GM19240 (cell line): ENCODE measurements around the gene WFIKKN1.

Experiments used
- DNase-seq: peaks from one replicate; pipeline ENCODE4 v3.0.0; 2011; ENCODE audit warnings: low spot score; ENCODE audit not compliant: insufficient read length

WFIKKN1 gene

DNA sequence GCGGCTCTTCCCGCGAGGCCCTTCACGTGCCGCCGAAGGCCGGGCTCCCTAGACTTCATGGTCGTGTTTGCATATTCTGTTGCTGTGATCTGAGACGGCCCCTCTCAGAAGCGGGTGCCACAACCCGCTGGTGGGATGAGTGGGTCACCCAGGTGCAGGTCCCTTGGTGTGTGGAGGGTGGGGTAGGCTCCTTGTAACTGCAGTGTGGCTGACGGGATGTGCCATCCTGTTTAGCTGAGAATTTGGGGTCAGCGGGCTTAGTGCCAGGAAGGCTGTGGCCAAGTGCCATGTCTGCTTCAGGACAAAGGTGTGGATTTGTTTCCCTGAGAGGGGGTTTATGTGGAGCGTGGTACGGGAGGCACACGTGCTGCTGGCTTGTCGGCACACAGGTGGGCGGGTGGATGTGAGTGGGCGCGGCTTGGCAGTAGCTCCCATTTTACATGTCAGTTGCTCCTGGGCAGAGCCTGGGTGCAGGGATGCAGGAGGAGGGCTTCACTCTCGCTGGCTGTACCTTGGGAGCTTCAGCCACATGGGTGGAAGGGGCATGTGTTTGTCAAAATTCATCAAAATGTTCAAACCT, 9.2 kb upstream of the WFIKKN1 start:
- DNase-seq = no peak

DNA sequence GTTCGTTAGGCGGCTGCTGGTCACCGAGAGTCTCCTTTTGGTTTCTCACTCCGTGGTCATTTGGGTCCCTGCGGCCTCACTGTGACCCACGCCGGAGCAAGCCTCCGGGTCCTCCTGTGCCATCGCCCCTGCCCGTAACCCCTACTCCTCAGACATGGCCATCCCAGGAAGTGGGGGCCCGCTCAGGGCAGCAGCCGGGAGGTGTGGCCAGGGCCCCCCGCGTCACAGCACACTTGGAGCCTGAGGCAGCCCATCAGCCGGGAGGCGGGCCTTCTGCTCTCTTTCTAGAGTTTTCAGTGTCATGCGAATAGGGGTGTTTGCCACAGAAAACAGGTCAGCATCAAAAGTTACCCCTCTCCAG, 7.9 kb upstream of the WFIKKN1 start:
- no peak for DNase-seq

DNA sequence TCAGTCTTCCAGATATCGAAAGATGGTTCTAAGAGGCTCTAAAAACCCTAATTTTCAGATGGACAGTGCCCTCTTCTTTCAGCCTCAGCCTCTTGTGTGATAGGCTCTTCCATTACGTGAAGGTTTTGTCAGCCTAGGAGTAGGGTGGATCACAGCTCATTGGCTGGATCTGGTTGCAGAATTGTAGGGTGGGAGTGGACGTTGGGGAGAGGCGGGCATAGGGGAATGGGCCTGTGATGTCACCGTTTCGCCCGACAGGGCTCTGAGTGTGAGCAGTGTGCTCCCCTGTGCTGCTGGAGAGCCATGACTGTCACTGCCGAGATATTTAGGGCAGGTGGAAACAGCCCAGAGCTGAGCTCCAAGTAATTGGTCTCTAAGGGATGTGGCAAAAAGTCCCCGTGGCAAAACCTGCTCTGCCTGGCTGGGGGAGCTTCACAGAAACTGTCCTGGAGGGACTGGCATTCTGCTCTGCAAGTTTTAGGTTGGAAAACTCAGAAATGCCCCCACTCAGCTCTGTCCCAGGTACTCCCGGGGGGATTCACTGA, 6.2 kb upstream of the WFIKKN1 start:
- no peak for DNase-seq

DNA sequence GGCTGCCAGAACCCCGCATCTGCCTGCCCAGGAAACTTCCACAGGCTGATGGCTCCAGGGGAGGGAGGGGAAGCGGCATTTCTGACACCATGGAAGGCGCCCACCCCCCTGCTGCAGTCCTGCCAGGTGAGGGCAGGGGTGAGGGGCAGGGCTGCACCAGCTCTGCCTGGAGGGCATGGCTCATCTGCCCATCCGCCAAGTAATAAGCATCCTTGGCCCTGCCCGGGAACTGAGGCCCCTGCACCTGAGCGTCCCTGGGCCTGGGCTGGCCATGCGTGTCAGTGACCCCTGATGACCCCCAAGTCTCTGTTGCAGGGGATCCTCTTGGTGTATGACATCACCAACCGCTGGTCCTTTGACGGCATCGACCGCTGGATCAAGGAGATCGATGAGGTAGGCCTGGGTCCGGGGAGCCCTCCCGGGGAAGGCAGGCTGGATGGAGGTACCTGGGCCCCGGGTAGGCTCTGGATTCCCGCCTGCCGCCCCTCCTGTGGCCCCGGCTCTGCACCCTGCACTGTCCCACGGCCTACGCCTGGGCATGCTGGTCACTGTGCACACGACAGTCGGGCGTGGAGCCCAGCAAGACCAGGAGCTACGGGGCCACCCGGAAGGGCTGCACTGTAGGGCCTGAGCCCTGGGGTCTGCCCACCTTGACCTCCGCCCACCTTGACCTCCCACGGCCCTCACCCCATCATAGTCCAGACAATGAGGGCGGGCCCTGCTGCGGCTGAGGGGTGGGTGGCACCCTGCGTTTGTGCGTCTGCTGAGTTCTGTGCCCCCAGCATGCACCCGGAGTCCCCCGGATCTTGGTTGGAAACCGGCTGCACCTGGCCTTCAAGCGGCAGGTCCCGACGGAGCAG, 5.4 kb upstream of the WFIKKN1 start:
- DNase-seq = no peak

DNA sequence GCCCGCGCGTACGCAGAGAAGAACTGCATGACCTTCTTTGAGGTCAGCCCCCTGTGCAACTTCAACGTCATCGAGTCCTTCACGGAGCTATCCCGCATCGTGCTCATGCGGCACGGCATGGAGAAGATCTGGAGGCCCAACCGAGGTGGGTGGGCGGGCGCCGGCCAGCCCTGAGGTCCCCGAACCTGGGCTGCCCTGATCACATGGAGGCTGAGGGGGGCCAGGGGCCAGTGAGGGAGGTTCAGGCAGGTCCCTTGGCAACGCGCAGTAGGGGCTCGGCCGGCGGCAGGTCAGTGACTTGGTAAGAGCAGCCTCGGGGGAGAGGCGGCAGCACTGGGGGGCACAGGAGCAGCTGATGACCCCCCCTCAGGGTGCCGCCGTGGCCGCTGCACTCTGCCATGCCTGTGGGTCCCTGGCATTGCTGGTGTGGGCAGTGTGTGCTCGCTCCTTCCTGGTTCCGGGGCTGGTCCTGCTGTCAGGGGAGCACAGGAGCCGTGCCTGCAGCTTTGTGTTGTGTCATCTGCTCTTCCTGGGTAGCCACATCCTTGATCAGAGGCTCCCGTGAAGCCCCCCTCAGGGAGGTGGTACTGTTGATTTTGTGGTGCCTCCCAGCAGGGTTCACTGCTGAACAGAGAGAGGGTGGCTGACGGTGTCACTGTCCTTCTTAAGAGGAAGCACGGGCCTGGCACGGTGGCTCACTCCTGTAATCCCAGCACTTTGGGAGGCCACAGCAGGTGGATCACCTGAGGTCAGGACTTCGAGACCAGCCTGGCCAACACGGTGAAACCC, 4.6 kb upstream of the WFIKKN1 start:
- no peak for DNase-seq

DNA sequence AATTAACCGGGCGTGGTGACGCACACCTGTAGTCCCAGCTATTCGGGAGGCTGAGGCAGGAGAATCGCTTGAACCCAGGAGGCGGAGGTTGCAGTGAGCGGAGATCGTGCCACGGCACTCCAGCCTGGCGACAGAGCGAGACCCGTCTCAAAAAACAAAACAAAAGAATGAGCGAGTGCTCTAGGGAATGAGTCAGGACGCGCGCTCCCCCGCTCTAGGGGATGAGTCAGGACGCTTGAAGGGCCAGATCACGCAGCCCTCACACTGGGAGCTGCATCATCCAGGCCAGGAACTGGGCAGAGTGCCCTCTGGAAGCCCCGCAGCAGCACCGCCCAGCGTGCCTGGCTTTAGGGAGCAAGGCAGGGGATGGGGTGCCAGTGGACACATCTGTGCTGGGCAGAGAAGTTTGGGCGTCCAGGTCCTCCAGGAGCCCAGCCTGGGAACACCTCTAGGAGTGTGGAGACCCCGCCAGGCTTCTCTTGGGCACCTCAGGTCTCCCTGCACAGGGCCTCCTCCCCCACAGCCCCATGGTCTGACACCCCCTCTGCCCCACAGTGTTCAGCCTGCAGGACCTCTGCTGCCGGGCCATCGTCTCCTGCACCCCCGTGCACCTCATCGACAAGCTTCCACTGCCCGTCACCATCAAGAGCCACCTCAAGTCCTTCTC, 3.9 kb upstream of the WFIKKN1 start:
- no peak for DNase-seq

DNA sequence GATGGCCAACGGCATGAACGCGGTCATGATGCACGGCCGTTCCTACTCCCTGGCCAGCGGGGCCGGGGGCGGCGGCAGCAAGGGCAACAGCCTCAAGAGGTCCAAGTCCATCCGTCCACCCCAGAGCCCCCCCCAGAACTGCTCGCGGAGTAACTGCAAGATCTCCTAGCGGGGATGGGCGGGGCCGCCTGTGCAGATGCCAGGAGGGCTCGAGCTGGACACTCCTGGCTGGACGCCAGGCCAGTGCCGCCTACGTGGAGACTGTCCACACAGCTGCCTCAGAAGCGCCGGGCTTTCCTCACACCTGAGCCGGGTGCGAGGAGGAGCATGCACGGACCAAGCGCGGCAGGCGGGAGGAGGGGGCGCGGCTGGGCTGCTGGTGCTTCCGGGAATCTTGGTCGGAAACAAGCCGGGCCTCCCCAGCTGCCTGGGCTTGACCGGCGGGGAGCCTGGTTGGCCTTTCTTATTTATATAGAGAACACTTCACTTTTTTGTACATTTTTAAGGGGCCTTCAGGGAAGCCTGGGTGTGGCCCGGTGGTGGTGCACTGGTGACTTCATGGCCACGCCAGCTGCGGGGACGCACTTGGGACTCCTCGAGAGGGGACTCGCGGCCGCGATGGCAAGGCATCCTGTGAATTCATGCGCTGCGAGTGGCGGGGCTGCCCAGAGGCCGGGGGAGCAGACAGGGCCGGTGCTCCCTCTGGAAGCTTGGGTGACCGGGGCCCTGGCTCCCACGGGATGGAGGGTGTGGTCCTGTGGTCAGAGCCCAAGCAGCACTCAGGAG, 3.1 kb upstream of the WFIKKN1 start:
- no peak for DNase-seq

DNA sequence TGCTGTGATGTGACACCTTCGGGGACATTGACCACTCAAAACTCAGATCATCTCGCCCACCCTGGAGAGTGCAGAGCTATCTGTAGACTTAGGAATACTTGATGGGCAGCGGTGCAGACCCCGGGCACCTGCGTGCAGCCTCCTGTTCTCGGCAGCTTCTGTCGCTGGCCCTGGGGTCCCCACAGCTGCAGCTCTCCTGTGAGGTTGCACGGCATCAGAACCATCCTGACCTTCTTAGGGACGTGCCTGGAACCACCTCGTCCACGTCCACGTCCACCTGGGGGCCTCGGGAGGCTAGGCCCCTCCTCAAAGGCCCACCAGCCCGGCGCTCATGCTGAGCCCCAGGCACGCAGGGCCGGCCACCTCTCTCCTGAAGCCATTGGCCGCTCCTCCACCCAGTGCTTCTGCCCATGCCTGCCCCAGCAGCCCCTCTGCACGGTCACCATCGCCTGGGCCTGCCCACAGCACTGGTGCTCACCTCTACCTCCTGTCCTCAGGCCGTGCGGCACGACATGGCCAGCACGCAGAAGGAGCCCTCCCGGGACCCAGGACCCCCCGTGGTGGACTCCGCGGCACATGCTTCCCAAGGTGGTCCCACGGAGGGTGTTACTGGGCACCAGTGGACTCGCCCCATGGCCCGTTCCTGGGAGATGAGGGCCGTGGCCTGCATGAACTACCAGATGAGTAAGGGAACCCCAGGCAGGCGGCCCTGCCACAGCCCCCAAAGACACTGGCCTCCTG, 2.3 kb upstream of the WFIKKN1 start:
- DNase-seq = no peak

DNA sequence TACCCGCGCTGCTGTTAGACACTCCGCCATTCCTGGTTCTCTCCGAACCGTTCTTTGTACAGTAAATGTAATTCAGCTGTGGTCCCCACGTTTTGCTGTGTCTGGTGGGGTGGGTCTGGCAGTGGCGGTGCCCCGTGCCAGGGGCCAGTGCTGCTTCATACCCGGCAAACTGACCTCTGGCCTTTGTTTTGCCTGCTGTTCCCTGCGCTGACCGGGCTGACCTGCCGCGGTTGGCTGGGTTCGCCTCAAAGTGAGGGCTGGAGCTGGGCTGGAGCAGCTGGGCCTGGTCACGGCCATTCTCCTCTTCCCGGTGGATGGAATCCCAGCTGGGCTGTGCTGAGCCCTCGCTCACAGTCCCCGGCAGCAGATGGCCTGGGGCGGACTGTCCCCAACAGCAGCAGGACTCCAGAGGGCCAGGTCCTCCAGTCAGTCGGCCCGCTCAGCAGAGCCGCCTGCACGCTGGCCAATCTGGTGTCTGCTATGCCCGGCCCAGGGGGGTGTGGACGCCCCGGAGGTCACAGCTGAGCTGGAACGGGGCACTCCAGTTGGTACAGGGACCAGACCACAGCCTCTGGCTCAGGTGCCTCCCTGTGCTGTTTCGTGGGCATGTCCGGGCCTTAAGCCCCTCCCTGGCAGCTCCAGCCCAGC, 1.5 kb upstream of the WFIKKN1 start:
- no peak for DNase-seq

DNA sequence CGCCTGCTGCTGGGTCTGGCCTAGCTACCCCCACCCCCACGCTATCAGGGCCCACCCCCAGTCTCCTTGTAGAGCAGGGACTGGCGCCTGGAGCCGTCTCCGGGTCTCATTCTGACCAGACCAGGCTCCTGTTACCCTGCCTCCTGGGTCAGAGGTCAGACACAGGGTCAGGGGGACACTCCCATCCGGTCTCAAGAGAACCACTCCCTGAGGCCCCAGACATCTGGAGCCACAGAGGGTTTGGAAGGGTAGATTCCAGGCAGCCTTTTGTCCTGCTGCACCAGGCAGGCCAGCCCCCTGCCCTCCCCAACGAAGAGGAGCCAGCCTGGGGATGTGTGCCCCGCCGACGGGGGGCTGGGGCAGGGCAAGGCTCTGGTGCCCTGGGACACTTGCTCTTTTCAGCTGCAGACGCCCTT, 944 bp upstream of the WFIKKN1 start:
- DNase-seq = no peak

DNA sequence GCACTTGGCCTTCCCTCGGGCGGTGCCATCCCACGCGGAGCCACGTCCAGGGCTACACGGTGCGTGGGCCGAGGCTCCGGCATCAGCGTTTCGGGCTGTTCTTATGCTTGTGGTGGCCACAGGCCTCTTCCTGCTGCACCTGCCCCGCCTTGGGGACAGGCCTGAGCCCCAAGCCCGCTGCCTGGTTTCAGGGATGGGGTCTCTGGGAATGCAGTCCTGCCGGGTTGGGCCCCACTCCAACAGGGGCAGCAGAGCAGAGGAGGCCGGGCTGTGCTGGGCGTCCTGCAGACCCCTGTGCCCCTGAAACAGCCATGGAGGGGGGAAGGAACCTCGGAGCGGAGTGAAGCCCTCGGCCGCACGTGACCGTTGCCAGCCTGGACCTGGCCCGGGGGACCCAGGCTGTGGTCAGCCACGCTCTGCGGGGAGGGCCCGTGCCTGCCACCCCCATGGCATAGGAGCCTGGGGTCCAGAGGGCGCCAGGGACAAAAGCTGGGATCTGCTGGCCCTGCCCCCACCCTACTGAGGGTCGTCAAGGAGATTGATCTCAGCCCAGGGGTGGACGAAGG, 453 bp upstream of the WFIKKN1 start:
- DNase-seq = no peak

DNA sequence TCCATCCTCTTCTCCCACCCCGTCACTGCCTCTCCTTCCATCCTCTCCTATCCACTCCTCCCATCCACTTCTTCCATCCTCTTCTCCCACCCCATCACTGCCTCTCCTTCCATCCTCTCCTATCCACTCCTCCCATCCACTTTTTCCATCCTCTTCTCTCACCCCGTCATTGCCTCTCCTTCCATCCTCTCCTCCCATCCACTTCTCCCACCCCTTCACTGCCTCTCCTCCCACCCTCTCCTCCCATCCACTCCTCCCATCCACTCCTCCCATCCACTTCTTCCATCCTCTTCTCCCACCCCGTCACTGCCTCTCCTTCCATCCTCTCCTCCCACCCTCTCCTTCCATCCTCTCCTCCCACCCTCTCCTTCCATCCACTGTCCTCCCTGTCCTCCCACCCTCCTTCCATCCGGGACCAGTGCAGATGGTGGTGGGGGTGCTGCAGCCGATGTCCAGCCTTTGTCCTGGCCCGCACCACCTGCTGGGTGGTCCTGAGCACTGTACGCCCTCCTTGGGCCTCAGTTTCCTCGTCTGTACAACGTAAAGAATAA, 1.1 kb downstream of the WFIKKN1 start:
- DNase-seq = no peak

DNA sequence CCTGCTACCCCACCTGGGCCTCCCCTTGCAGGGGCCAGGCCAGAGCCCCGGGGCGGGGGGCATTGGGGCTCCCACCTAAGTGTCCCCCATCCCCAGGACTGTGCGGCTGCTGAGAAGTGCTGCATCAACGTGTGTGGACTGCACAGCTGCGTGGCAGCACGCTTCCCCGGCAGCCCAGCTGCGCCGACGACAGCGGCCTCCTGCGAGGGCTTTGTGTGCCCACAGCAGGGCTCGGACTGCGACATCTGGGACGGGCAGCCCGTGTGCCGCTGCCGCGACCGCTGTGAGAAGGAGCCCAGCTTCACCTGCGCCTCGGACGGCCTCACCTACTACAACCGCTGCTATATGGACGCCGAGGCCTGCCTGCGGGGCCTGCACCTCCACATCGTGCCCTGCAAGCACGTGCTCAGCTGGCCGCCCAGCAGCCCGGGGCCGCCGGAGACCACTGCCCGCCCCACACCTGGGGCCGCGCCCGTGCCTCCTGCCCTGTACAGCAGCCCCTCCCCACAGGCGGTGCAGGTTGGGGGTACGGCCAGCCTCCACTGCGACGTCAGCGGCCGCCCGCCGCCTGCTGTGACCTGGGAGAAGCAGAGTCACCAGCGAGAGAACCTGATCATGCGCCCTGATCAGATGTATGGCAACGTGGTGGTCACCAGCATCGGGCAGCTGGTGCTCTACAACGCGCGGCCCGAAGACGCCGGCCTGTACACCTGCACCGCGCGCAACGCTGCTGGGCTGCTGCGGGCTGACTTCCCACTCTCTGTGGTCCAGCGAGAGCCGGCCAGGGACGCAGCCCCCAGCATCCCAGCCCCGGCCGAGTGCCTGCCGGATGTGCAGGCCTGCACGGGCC, 1.9 kb downstream of the WFIKKN1 start:
- no peak for DNase-seq

DNA sequence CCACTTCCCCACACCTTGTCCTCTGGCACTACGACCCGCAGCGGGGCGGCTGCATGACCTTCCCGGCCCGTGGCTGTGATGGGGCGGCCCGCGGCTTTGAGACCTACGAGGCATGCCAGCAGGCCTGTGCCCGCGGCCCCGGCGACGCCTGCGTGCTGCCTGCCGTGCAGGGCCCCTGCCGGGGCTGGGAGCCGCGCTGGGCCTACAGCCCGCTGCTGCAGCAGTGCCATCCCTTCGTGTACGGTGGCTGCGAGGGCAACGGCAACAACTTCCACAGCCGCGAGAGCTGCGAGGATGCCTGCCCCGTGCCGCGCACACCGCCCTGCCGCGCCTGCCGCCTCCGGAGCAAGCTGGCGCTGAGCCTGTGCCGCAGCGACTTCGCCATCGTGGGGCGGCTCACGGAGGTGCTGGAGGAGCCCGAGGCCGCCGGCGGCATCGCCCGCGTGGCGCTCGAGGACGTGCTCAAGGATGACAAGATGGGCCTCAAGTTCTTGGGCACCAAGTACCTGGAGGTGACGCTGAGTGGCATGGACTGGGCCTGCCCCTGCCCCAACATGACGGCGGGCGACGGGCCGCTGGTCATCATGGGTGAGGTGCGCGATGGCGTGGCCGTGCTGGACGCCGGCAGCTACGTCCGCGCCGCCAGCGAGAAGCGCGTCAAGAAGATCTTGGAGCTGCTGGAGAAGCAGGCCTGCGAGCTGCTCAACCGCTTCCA, 2.7 kb downstream of the WFIKKN1 start:
- DNase-seq = no peak

DNA sequence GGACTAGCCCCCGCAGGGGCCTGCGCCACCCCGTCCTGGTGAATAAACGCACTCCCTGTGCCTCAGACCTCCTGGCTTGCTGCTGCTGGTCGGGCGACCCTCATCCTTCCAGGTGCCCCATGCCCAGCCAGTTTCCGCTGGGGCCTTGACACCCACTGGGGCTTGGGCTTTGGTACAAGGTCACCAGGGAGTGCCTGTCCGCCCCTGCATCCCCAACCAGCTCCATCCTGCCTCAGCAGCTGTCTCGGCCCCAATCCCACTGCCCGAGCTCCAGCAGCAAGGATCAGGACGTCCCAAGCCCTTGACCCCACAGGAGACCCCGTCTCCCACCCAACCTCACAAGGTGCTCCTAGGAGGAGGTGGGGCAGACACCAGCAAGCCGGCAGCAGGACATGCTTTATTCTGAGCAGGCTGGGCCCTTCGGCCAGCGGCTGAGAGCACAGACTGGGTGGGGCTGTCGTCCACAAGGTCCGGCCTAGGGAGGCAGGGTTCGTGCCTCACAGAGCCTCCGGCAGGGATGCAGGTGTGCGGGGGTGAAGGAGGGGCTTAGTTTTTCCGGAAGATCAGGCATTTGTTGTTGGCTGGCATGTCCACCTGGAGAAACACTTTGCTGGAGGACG, 3.4 kb downstream of the WFIKKN1 start:
- no peak for DNase-seq

DNA sequence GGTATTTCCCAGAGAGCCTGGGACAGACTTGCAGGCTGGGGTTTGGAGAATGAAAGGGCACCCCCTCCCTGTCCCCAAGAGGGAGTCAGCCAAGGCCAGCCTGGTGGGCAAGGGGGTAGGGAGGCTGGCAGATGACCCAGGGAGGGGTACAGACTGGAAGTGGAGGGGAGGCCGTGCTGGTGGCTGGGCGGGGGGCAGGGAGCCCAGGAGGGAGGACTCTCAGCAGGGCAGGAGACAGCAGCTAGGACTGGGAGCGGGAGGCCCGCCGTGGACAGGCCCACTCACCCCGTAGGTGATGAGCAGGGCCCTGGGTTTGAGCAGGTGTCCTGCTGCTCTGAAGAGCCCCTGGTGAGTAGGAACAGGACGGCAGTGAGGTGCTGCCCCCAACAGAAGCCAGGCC, 4.2 kb downstream of the WFIKKN1 start:
- no peak for DNase-seq
